Stimulated activated CD8-positive, alpha-beta memory T cell treated with anti-CD3 and anti-CD28 coated beads, Interleukin-4, amount 100 ng/mL, for 4 hours (primary cell): ENCODE data around the gene BRD2.

Experiments used
- DNase-seq, 2 donors: peaks; one replicate each; pipeline ENCODE4 v3.0.0-alpha.2; 2020; ENCODE audit warnings: low read depth in 2 of 2, low spot score in 1 of 2

Gene BRD2

DNA sequence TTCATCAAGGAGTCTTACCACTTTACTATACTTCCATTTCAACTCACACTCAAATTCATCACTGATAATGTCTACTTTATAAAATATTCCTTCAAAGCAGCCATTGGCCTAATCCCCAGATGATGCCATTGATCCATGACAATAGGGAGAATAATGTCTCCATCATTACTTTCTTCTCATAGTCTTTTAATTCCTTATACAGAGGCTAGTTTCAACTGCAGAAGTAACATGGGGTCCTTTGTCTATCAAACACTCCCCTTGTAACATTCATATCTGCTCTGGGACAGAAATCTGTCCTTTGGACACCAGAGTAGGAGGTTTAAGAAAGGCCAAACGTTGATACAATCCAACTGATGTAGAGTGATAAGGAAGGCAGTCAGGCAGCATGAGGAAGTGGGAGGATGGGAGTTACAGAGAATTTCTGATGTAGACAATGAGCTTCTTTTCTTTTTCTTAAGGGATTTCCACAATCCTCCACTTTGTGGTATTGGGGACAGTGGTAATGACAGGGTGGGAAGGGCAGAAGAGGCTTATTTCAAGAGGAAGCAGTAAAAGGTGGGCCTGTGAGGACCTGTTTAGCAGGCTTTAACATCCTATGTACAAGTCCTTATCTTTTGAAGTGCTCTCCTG is 59.9 kb downstream of the BRD2 start:
- no peak for DNase-seq

DNA sequence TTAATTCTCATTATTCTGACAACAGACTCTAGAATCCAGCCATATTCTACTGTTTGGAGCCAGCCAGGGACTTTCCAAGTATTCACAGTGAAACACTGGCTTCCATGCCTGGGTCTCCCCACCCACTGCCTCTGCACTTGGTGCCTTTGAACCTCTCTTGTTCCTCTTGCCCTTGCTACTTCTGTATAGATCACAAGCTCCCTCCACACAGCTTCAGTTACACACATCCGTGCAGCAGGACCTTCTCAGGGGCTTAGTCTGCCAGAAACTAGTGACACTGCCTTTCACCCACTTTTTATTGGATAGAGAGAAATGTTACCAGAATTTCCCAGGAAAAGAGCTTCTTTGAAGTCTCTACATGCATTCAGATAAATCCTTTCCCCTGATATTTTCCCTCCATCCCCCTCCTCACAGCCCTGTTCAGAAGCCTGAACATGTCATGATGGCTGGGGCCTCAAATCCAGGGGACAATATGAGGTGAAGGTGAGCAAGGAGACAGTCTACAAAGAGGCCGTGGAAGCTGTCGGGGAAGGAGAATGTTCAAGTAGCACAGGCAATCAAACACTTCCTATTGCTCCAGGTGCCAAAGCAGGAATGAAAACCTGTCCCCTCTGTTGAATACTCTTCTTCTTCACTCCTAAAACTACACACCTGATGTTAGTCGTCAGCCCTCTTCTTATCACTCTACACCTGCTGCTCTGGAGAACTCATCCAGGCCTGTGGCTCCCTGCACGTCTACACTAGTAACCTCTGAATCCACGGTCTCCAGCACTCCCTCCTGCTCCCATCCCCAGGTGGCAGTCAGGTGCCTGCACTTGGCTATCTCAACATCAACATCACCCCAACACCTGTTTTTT is 61.2 kb downstream of the BRD2 start:
- no peak for DNase-seq

DNA sequence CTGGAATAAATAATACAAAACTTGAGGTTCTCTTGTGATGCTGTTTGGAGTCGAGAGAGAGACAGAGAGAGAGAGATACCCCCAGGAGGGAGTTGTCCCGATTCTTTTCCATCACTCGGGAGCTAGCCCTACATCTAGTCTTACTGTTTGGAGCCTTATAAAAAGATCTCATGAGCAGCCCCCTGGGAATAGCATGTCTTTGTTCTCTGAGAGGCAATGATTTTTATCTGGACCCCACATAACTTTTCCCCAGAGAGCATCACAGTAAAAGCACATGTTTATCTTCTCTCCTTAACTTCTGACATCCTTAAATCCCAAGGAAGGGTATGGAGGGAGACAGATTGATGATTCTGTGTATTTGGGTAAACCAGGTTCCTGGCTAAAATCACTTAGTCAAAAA is 61.9 kb downstream of the BRD2 start:
- no peak for DNase-seq
